NB4 (cell line): ENCODE data around the gene ZNF480.
A peak's percentile ranks its signal among the peaks of the same experiment; 100 is the strongest.

Source experiments
- DNase-seq: peaks from one replicate; pipeline ENCODE4 v3.0.0; 2010; ENCODE audit warnings: low read depth
- H3K4me3 ChIP-seq: one replicate; pipeline ENCODE4 v1.5.1; 2011; ENCODE audit warnings: mild to moderate bottlenecking, low read depth, low read length, moderate library complexity
- CTCF ChIP-seq: IDR thresholded peaks from one replicate; pipeline ENCODE4 v1.5.1; 2012; ENCODE audit warnings: low read depth, low read length
- MAX ChIP-seq: IDR thresholded peaks from 2 replicates; pipeline ENCODE4 v1.6.1; 2011; ENCODE audit warnings: low read depth, low read length
- MYC ChIP-seq: IDR thresholded peaks from 2 replicates; pipeline ENCODE4 v1.6.1; 2011; ENCODE audit warnings: low read depth, low read length
- POLR2A ChIP-seq: IDR thresholded peaks from 2 replicates; pipeline ENCODE4 v1.6.1; 2011; ENCODE audit warnings: mild to moderate bottlenecking; ENCODE audit not compliant: insufficient read length; ENCODE audit errors: extremely low read depth

Gene ZNF480

GRCh38 chr19:52351512-52351911, 54.5 kb downstream of the ZNF480 start:
- TF ChIP-seq MYC (no peak), CTCF (peak; percentile 48)
- H3K4me3 ChIP-seq, result no peak overlapping the region
- peak; percentile 55 for DNase-seq

- no peak overlapping the region for H3K4me3 ChIP-seq
- no peak for DNase-seq
- TF ChIP-seq POLR2A, result no peak
- no peak for TF ChIP-seq MYC
- TF ChIP-seq CTCF, result no peak
- TF ChIP-seq MAX, result no peak
Measured at GRCh38 chr19:52366414-52366824, 69.5 kb downstream of the ZNF480 start.

GRCh38 chr19:52369559-52370340, 72.8 kb downstream of the ZNF480 start, which contains the start of gene ZNF880:
Gene ZNF880 (plus strand): TSS chr19:52369923. CDS start chr19:52369966, 43 bp downstream.
- no peak within 1 kb of the TSS for H3K4me3 ChIP-seq
- no peak for DNase-seq
- TF ChIP-seq MAX, result no peak
- TF ChIP-seq POLR2A, result no peak

- no peak for TF ChIP-seq POLR2A
- TF ChIP-seq MAX, result no peak
- H3K4me3 ChIP-seq, result no peak overlapping the region
Measured at GRCh38 chr19:52370341-52370710, 73.4 kb downstream of the ZNF480 start.

More at GRCh38 chr19:52370341-52370710, 73.4 kb downstream of the ZNF480 start:
- DNase-seq, result no peak
